Transverse colon (tissue), 4 donors: Measurements from ENCODE around the gene FAT3. TPM values are rescaled to one million over a fixed set of nuclear protein-coding genes. Genes with fewer than 3 reads are reported as not detected.
A peak's percentile ranks its signal among the peaks of the same experiment; 100 is the strongest.

Experiments used
- DNase-seq: peaks from one replicate; pipeline ENCODE4 v3.0.0-alpha.2; 2019
- H3K27ac ChIP-seq, 4 donors: fragments of 200-600 bp; sonication (generic); 2 replicates each; pipeline ENCODE4 v1.5.1; 2016 to 2018; ENCODE audit warnings: inconsistent platforms in 4 of 4
- H3K27me3 ChIP-seq: fragments of 200-600 bp; sonication (generic); 2 replicates; pipeline ENCODE4 v1.5.1; 2017; ENCODE audit warnings: inconsistent platforms
- H3K36me3 ChIP-seq, 4 donors: fragments of 200-600 bp; sonication (generic); 2 replicates each; pipeline ENCODE4 v1.5.1; 2017 to 2019; ENCODE audit warnings: inconsistent platforms in 4 of 4
- H3K4me1 ChIP-seq, 4 donors: fragments of 200-600 bp; sonication (generic); 2 replicates each; pipeline ENCODE4 v1.5.1; 2017 to 2020; ENCODE audit warnings: inconsistent platforms in 4 of 4
- H3K4me3 ChIP-seq, 4 donors: fragments of 200-600 bp; sonication (generic); 1 replicate in 1 of 4; 2 replicates in 3 of 4; pipeline versions ENCODE4 v1.5.1 to v1.6.1; 2017 to 2019; ENCODE audit warnings: inconsistent platforms in 4 of 4
- H3K9me3 ChIP-seq, 2 donors: fragments of 200-600 bp; sonication (generic); 2 replicates each; pipeline ENCODE4 v1.5.1; 2017 to 2019; ENCODE audit warnings: inconsistent platforms in 2 of 2
- CTCF ChIP-seq, 5 experiments: fragments of 200-600 bp in 3 of 5; fragments of 450-650 bp in 2 of 5; sonication (generic) in 3 of 5; IDR thresholded peaks; 1 replicate in 2 of 5; 2 replicates in 3 of 5; pipeline ENCODE4 v1.5.1; 2016 to 2017; ENCODE audit warnings: antibody characterized with exemption in 5 of 5, inconsistent platforms in 3 of 5, mild to moderate bottlenecking in 2 of 5, moderate library complexity in 1 of 5
- EP300 ChIP-seq: sonication (generic); formaldehyde crosslinking; IDR thresholded peaks from one replicate; pipeline ENCODE4 v1.6.1; 2017; ENCODE audit warnings: antibody characterized with exemption, low read depth
- POLR2A ChIP-seq: fragments of 450-650 bp; IDR thresholded peaks from one replicate; pipeline ENCODE4 v1.6.1; 2016; ENCODE audit warnings: antibody characterized with exemption, mild to moderate bottlenecking, moderate library complexity
- POLR2AphosphoS5 ChIP-seq, 3 donors: sonication (generic); formaldehyde crosslinking; IDR thresholded peaks; one replicate each; pipeline ENCODE4 v1.6.1; 2016; ENCODE audit warnings: antibody characterized with exemption in 3 of 3
- WGBS, 2 donors: methylation state at CpG; one replicate each; pipeline ENCODE4 v1.1.5; 2018; ENCODE audit warnings: low coverage in 1 of 2; 5-methylcytosine and 5-hydroxymethylcytosine counted together
- in situ Hi-C, 4 donors: fragments of 200-750 bp; cut with MboI; loops; one replicate each; pipeline versions ENCODE4 v1.15.0 to v1.15.1; 2017; ENCODE audit warnings: low sequenced_read_pairs in 3 of 4, low pct_ligation_motif_present in 1 of 4, low pct_unique_long_range_greater_than_20kb in 1 of 4
- intact Hi-C: fragments of 100-400 bp; cut with DNase I; formaldehyde crosslinking; loops from one replicate; pipeline ENCODE4 v1.15.1; 2023; ENCODE audit warnings: low total_unique reads
- total RNA-seq, 4 donors: library from RNA; depleted of rRNA; stranded (reverse); fragments of >200 nt; gene quantifications; one replicate each; pipeline ENCODE4 v1.1.0, GENCODE V29; 2016

Gene FAT3
- total RNA-seq, 4 donors from 2014 or later, result 0.40 to 1.9 (median 0.66) TPM

DNA sequence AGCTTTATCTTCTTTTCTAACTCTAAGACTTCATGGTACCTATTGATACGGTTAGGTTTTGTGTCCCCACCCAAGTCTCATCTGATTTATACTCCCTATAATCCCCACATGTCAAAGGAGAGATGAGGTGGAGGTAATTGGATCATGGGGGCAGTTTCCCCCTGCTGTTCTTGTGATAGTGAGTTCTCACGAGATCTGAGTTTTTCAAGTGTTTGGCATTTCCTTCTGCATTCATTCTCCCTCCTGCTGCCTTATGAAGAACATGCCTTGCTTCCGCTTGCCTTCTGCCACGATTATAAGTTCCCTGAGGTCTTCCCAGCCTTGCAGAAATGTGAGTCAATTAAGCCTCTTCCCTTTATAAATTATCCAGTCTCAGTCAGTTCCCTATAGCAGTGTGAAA, 5.1 kb upstream of the FAT3 start:
- H3K27me3 ChIP-seq, result peaks cover 33% of the 10 kb centered on the region
- no peaks in the 10 kb centered on the region for H3K9me3 ChIP-seq
- no peak for DNase-seq
- TF ChIP-seq EP300 (no peak), POLR2A (no peak), CTCF (IDR thresholded peaks at IDR 0.05) (no peak), POLR2AphosphoS5 (IDR thresholded peaks at IDR 0.05) (no peak)
- no peak overlapping the region for H3K4me3 ChIP-seq
- no peaks in the 10 kb centered on the region for H3K36me3 ChIP-seq
- in situ Hi-C loops (no loop called here), intact Hi-C loops (no loop called here)
- H3K4me1 ChIP-seq, result peaks cover 0 to 3% (median 0%) of the 10 kb centered on the region in 4 donors
- H3K27ac ChIP-seq, result no peak overlapping the region
- 68 to 79% methylated on average over 3 to 4 of the region's 4 CpGs for WGBS, 2 donors

- TF ChIP-seq EP300 (no peak), POLR2A (no peak), CTCF (IDR thresholded peaks at IDR 0.05) (no peak), POLR2AphosphoS5 (IDR thresholded peaks at IDR 0.05) (no peak)
- H3K27me3 ChIP-seq, result peaks cover 65% of the 10 kb centered on the region
- H3K4me3 ChIP-seq, result no peak overlapping the region
- no peaks in the 10 kb centered on the region for H3K36me3 ChIP-seq
- H3K9me3 ChIP-seq, result no peaks in the 10 kb centered on the region
- DNase-seq, result no peak
- intact Hi-C loops (no loop called here), in situ Hi-C loops (no loop called here)
- H3K27ac ChIP-seq, result no peak overlapping the region
- 59% methylated on average over 1 of the region's 1 CpG; no CpG with 5 or more reads in 1 of the 2 donors for WGBS, 2 donors
- peaks cover 0 to 29% (median 12%) of the 10 kb centered on the region in 4 donors for H3K4me1 ChIP-seq
Observed at GRCh38 chr11:92222701-92223100, 1.9 kb upstream of the FAT3 start.

- Histone ChIP-seq H3K4me3 (peak overlapping the region in 1 of 4 donors; percentile 46), H3K27me3 (peaks cover 79% of the 10 kb centered on the region), H3K9me3 (no peaks in the 10 kb centered on the region), H3K36me3 (no peaks in the 10 kb centered on the region), H3K4me1 (peaks cover 0 to 29% (median 12%) of the 10 kb centered on the region in 4 donors), H3K27ac (no peak overlapping the region)
- WGBS, 2 donors, result 10 to 14% methylated on average over 3 to 8 of the region's 8 CpGs
- in situ Hi-C loops (no loop called here), intact Hi-C loops (no loop called here)
- TF ChIP-seq EP300 (no peak), POLR2AphosphoS5 (IDR thresholded peaks at IDR 0.05) (no peak), CTCF (IDR thresholded peaks at IDR 0.05) (no peak), POLR2A (no peak)
- no peak for DNase-seq
Observed at GRCh38 chr11:92224054-92224406, 588 bp upstream of the FAT3 start.

DNA sequence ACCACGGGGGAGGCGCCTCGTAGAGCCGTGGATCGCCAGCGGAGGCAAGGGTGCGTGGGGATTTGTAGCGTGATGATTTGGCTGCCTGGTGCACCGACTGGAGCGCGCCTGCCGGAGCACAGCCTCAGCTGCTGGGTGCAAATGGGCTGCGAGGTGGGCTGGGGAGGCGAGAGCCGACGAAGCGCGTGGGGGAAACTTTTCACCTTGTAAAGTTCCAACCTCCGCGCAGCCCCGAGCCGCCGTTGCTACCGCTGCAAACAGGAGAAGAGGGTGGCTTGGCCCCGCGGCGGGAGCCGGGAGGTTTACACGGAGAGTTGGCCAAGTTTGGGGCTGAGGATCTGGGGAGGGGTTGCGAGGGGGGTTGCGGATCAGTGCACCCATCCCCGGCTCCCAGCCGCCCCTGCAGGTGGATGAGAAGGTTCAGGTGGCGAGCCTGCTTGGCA, 528 bp downstream of the FAT3 start:
- Histone ChIP-seq H3K27ac (no peak overlapping the region), H3K27me3 (peaks cover 89% of the 10 kb centered on the region), H3K9me3 (no peaks in the 10 kb centered on the region), H3K4me3 (peak overlapping the region in 3 of 4 donors; percentile 10 to 46 (median 30)), H3K36me3 (no peaks in the 10 kb centered on the region), H3K4me1 (peaks cover 0 to 29% (median 12%) of the 10 kb centered on the region in 4 donors)
- DNase-seq, result no peak
- intact Hi-C loops, result no loop called here
- TF ChIP-seq POLR2A (no peak), POLR2AphosphoS5 (IDR thresholded peaks at IDR 0.05) (no peak), EP300 (no peak), CTCF (IDR thresholded peaks at IDR 0.05) (no peak)
- 6% methylated on average over 29 of the region's 34 CpGs; no CpG with 5 or more reads in 1 of the 2 donors for WGBS, 2 donors
- in situ Hi-C loops, result no loop called here
